Spleen (tissue), 11 donors: ENCODE measurements around the gene SBSN. TPM values are rescaled to one million over a fixed set of nuclear protein-coding genes. Genes with fewer than 3 reads are reported as not detected.

Source experiments
- DNase-seq: peaks from one replicate; pipeline ENCODE4 v3.0.0-alpha.2; 2020
- H3K27ac ChIP-seq, 8 donors: fragments of 200-600 bp; sonication (generic) in 7 of 8; 1 replicate in 4 of 8; 2 replicates in 4 of 8; pipeline versions ENCODE4 v1.5.0 to v1.8.0; 2016 to 2021; ENCODE audit warnings: inconsistent platforms in 4 of 8, mild to moderate bottlenecking in 4 of 8, moderate library complexity in 1 of 8
- H3K27me3 ChIP-seq, 7 donors: fragments of 200-600 bp; sonication (generic) in 6 of 7; replicated peaks in 1 of 7; 1 replicate in 4 of 7; 2 replicates in 3 of 7; pipeline versions ENCODE4 v1.5.0 to v1.8.0; 2016 to 2021; ENCODE audit warnings: inconsistent platforms in 3 of 7, mild to moderate bottlenecking in 1 of 7
- H3K36me3 ChIP-seq, 6 donors: fragments of 200-600 bp; sonication (generic) in 5 of 6; 1 replicate in 4 of 6; 2 replicates in 2 of 6; pipeline versions ENCODE4 v1.5.0 to v1.8.0; 2016 to 2021; ENCODE audit warnings: inconsistent platforms in 2 of 6
- H3K4me1 ChIP-seq, 6 donors: fragments of 200-600 bp; sonication (generic) in 5 of 6; 1 replicate in 3 of 6; 2 replicates in 3 of 6; pipeline versions ENCODE4 v1.5.0 to v1.8.0; 2016 to 2021; ENCODE audit warnings: inconsistent platforms in 3 of 6
- H3K4me3 ChIP-seq, 8 donors: fragments of 200-600 bp; sonication (generic) in 7 of 8; 1 replicate in 4 of 8; 2 replicates in 4 of 8; pipeline versions ENCODE4 v1.5.0 to v1.8.0; 2016 to 2021; ENCODE audit warnings: inconsistent platforms in 4 of 8, mild to moderate bottlenecking in 4 of 8, moderate library complexity in 2 of 8
- H3K9me3 ChIP-seq, 8 donors: fragments of 200-600 bp; sonication (generic) in 7 of 8; 1 replicate in 4 of 8; 2 replicates in 4 of 8; pipeline versions ENCODE4 v1.5.0 to v1.8.0; 2016 to 2021; ENCODE audit warnings: inconsistent platforms in 4 of 8
- CTCF ChIP-seq, 11 experiments: fragments of 200-600 bp in 7 of 11; fragments of 450-650 bp in 4 of 11; sonication (generic) in 4 of 11; IDR thresholded peaks in 8 of 11; conservative IDR thresholded peaks in 3 of 11; 1 replicate in 7 of 11; 2 replicates in 4 of 11; pipeline versions ENCODE4 v1.4.0 to v1.8.0; 2016 to 2021; ENCODE audit warnings: antibody characterized with exemption in 11 of 11, inconsistent platforms in 4 of 11, mild to moderate bottlenecking in 1 of 11
- POLR2A ChIP-seq, 3 donors: fragments of 450-650 bp; IDR thresholded peaks; one replicate each; pipeline ENCODE4 v1.5.1; 2017; ENCODE audit warnings: antibody characterized with exemption in 3 of 3, mild to moderate bottlenecking in 1 of 3
- POLR2AphosphoS5 ChIP-seq, 3 donors: sonication (generic); formaldehyde crosslinking; IDR thresholded peaks; one replicate each; pipeline ENCODE4 v1.5.1; 2017; ENCODE audit warnings: antibody characterized with exemption in 3 of 3
- WGBS, 5 donors: extraction: QIAGEN DNeasy Blood & Tissue Kit in 3 of 5; methylation state at CpG; one replicate each; pipeline versions ENCODE4 v1.1.5 to v1.1.7; 2013 to 2018; 5-methylcytosine and 5-hydroxymethylcytosine counted together
- intact Hi-C: fragments of 100-400 bp; cut with DNase I; formaldehyde crosslinking; loops from one replicate; pipeline ENCODE4 v1.15.0; 2023; ENCODE audit warnings: low total_unique reads
- polyA plus RNA-seq, 3 donors: library from polyadenylated mRNA; stranded (reverse); fragments of 200-250 nt; gene quantifications; one replicate each; pipeline ENCODE4 v1.2.1, GENCODE V29; 2013
- total RNA-seq, 7 donors: library from RNA; depleted of rRNA in 3 of 7; stranded (reverse); fragments of >200 nt in 3 of 7; fragmentation: NEBNext Ultra II Directional in 4 of 7; extraction: Animal tissue kit (Norgen Biotek cat#: 25700) in 4 of 7; gene quantifications; one replicate each; pipeline versions ENCODE4 v1.1.0 to v1.2.1, GENCODE V29; 2016 to 2021
- donor health status: healthy with polysubstance abuse.
- donor health status: DM: no; HTN: no; CAD: no; lungs with moderate emphysema.
- donor health status: DM: no; HTN: no; CAD: no.
- donor health status: Bipolar disorder and iron deficiency.
- donor health status: healthy.
- donor health status: DM: no; HTN: no; CAD: no.
- donor health status: DM: yes; HTN: yes; CAD: no.

SBSN gene
- total and polyA plus RNA-seq, 10 donors = 0.05 to 0.33 (median 0.19) TPM; not detected in 7

GRCh38 chr19:35525873-35526272, 2.2 kb downstream of the SBSN start:
- Histone ChIP-seq H3K4me3 (no peak overlapping the region), H3K9me3 (no peaks in the 10 kb centered on the region), H3K4me1 (no peaks in the 10 kb centered on the region), H3K36me3 (no peaks in the 10 kb centered on the region), H3K27ac (no peak overlapping the region), H3K27me3 (peaks cover 0 to 68% (median 6%) of the 10 kb centered on the region in 7 donors)
- DNase-seq = no peak
- WGBS, 5 donors = 66 to 86% (median 71%) methylated on average over 4 of the region's 4 CpGs
- intact Hi-C loops = no loop called here
- no peak for TF ChIP-seq POLR2A (IDR thresholded peaks at IDR 0.05)
- no peak for TF ChIP-seq CTCF (IDR thresholded peaks at IDR 0.05 in 8 of 11, conservative IDR thresholded peaks at IDR 0.05 in 3 of 11)
- no peak for TF ChIP-seq POLR2AphosphoS5 (IDR thresholded peaks at IDR 0.05)

- no peaks in the 10 kb centered on the region for H3K36me3 ChIP-seq
These were observed 3.8 kb downstream of the SBSN start for GRCh38 chr19:35524181-35524837.

GRCh38 chr19:35522745-35523327, 5.3 kb downstream of the SBSN start:
- no peaks in the 10 kb centered on the region for H3K36me3 ChIP-seq
- TF ChIP-seq CTCF (IDR thresholded peaks at IDR 0.05 in 8 of 11, conservative IDR thresholded peaks at IDR 0.05 in 3 of 11) (no peak), POLR2AphosphoS5 (IDR thresholded peaks at IDR 0.05) (no peak), POLR2A (IDR thresholded peaks at IDR 0.05) (no peak)
- WGBS, 5 donors = 76 to 93% (median 82%) methylated on average over 12 of the region's 12 CpGs
- intact Hi-C loops = no loop called here
- DNase-seq = no peak
- no peak overlapping the region for H3K27ac ChIP-seq
- H3K4me1 ChIP-seq = no peaks in the 10 kb centered on the region
- no peak overlapping the region for H3K4me3 ChIP-seq
- H3K9me3 ChIP-seq = no peaks in the 10 kb centered on the region
- peaks cover 0 to 40% (median 0%) of the 10 kb centered on the region in 7 donors for H3K27me3 ChIP-seq

More at GRCh38 chr19:35524181-35524837, 3.8 kb downstream of the SBSN start:
- WGBS, 5 donors = 33 to 65% (median 56%) methylated on average over 8 to 11 of the region's 11 CpGs
- TF ChIP-seq CTCF (IDR thresholded peaks at IDR 0.05 in 8 of 11, conservative IDR thresholded peaks at IDR 0.05 in 3 of 11) (no peak), POLR2AphosphoS5 (IDR thresholded peaks at IDR 0.05) (no peak), POLR2A (IDR thresholded peaks at IDR 0.05) (no peak)
- no peaks in the 10 kb centered on the region for H3K9me3 ChIP-seq
- no peak for DNase-seq
- H3K27ac ChIP-seq = no peak overlapping the region
- H3K4me3 ChIP-seq = no peak overlapping the region
- intact Hi-C loops = no loop called here
- peaks cover 0 to 52% (median 3%) of the 10 kb centered on the region in 7 donors for H3K27me3 ChIP-seq
- H3K4me1 ChIP-seq = no peaks in the 10 kb centered on the region

- no peaks in the 10 kb centered on the region for H3K9me3 ChIP-seq
- no peak for TF ChIP-seq POLR2AphosphoS5 (IDR thresholded peaks at IDR 0.05)
- TF ChIP-seq POLR2A (IDR thresholded peaks at IDR 0.05) = no peak
- no peak for TF ChIP-seq CTCF (IDR thresholded peaks at IDR 0.05 in 8 of 11, conservative IDR thresholded peaks at IDR 0.05 in 3 of 11)
- intact Hi-C loops = no loop called here
- no peak overlapping the region for H3K27ac ChIP-seq
- no peak overlapping the region for H3K4me3 ChIP-seq
- H3K4me1 ChIP-seq = no peaks in the 10 kb centered on the region
- peaks cover 0 to 28% (median 0%) of the 10 kb centered on the region in 7 donors for H3K27me3 ChIP-seq
- WGBS, 5 donors = 64 to 76% (median 73%) methylated on average over 13 to 16 of the region's 16 CpGs
- DNase-seq = no peak
- H3K36me3 ChIP-seq = no peaks in the 10 kb centered on the region
These were observed 6.9 kb downstream of the SBSN start for GRCh38 chr19:35521124-35521743.
